Liver (tissue), 3 donors: ENCODE measurements around the gene JAKMIP2.

Source experiments
- EGR1 ChIP-seq, 2 donors: IDR thresholded peaks; 2 replicates each; pipeline ENCODE4 v1.6.1; 2016 to 2018; ENCODE audit warnings: antibody characterized with exemption in 2 of 2, low read depth in 2 of 2
- HNF4A ChIP-seq, 2 donors: conservative IDR thresholded peaks; 2 replicates each; pipeline ENCODE4 v1.6.1; 2016; ENCODE audit warnings: antibody characterized with exemption in 2 of 2, mild to moderate bottlenecking in 2 of 2
- NR2F2 ChIP-seq: IDR thresholded peaks from 2 replicates; pipeline ENCODE4 v1.6.1; 2016; ENCODE audit warnings: antibody characterized with exemption
- RAD21 ChIP-seq, 2 donors: IDR thresholded peaks; 2 replicates each; pipeline ENCODE4 v1.6.1; 2016; ENCODE audit warnings: antibody characterized with exemption in 2 of 2, mild to moderate bottlenecking in 2 of 2
- RXRA ChIP-seq, 2 donors: IDR thresholded peaks; 2 replicates each; pipeline ENCODE4 v1.6.1; 2017 to 2018; ENCODE audit warnings: antibody characterized with exemption in 2 of 2, mild to moderate bottlenecking in 1 of 2
- SP1 ChIP-seq: IDR thresholded peaks from 2 replicates; pipeline ENCODE4 v1.6.1; 2018; ENCODE audit warnings: antibody characterized with exemption, mild to moderate bottlenecking
- TAF1 ChIP-seq: conservative IDR thresholded peaks from 2 replicates; pipeline ENCODE4 v1.6.1; 2016; ENCODE audit warnings: antibody characterized with exemption, mild to moderate bottlenecking
- YY1 ChIP-seq: IDR thresholded peaks from 2 replicates; pipeline ENCODE4 v1.6.1; 2016; ENCODE audit warnings: antibody characterized with exemption, mild to moderate bottlenecking
- TF ChIP-seq, protein P1 (sequence below): fragments of 150-350 bp; IDR thresholded peaks from 2 replicates; pipeline ENCODE4 v1.5.1; 2017; ENCODE audit warnings: improper control_type of control experiment, low read depth, low read length; ENCODE audit not compliant: missing input control
- TF ChIP-seq, protein P2 (sequence below): IDR thresholded peaks from 2 replicates; pipeline ENCODE4 v1.6.1; 2016; ENCODE audit warnings: antibody characterized with exemption, mild to moderate bottlenecking
- TF ChIP-seq, protein P3 (sequence below): IDR thresholded peaks from 2 replicates; pipeline ENCODE4 v1.6.1; 2016; ENCODE audit warnings: antibody characterized with exemption
- TF ChIP-seq, protein P4 (sequence below): IDR thresholded peaks from 2 replicates; pipeline ENCODE4 v1.6.1; 2016; ENCODE audit warnings: antibody characterized with exemption
- donor health status: healthy.
- donor health status: healthy.

DNA sequence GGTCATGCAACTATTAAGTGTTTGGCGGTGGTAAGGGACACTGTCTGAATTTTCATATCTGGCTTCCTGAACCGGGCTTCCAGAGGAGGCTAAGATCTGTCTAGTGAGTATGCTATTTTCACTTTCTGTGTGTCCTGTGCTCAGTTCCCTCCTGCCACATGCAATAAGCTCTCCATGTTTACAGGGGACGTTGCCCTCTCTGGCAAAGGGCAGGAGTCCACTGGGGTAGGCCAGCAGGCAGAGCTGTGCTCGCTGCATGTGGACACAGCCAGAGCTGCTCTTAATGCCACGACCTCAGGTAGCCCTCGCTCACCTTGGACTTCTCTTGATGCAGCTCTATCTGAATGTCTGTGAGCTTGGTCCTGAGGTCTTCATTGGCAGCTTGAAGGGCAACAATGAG lies 111.2 kb downstream of the JAKMIP2 start:
- TF ChIP-seq, protein P1, sequence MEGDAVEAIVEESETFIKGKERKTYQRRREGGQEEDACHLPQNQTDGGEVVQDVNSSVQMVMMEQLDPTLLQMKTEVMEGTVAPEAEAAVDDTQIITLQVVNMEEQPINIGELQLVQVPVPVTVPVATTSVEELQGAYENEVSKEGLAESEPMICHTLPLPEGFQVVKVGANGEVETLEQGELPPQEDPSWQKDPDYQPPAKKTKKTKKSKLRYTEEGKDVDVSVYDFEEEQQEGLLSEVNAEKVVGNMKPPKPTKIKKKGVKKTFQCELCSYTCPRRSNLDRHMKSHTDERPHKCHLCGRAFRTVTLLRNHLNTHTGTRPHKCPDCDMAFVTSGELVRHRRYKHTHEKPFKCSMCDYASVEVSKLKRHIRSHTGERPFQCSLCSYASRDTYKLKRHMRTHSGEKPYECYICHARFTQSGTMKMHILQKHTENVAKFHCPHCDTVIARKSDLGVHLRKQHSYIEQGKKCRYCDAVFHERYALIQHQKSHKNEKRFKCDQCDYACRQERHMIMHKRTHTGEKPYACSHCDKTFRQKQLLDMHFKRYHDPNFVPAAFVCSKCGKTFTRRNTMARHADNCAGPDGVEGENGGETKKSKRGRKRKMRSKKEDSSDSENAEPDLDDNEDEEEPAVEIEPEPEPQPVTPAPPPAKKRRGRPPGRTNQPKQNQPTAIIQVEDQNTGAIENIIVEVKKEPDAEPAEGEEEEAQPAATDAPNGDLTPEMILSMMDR: no peak
- TF ChIP-seq, protein P2, sequence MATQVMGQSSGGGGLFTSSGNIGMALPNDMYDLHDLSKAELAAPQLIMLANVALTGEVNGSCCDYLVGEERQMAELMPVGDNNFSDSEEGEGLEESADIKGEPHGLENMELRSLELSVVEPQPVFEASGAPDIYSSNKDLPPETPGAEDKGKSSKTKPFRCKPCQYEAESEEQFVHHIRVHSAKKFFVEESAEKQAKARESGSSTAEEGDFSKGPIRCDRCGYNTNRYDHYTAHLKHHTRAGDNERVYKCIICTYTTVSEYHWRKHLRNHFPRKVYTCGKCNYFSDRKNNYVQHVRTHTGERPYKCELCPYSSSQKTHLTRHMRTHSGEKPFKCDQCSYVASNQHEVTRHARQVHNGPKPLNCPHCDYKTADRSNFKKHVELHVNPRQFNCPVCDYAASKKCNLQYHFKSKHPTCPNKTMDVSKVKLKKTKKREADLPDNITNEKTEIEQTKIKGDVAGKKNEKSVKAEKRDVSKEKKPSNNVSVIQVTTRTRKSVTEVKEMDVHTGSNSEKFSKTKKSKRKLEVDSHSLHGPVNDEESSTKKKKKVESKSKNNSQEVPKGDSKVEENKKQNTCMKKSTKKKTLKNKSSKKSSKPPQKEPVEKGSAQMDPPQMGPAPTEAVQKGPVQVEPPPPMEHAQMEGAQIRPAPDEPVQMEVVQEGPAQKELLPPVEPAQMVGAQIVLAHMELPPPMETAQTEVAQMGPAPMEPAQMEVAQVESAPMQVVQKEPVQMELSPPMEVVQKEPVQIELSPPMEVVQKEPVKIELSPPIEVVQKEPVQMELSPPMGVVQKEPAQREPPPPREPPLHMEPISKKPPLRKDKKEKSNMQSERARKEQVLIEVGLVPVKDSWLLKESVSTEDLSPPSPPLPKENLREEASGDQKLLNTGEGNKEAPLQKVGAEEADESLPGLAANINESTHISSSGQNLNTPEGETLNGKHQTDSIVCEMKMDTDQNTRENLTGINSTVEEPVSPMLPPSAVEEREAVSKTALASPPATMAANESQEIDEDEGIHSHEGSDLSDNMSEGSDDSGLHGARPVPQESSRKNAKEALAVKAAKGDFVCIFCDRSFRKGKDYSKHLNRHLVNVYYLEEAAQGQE: peak; percentile 83
- peak in 1 of 2 donors; percentile 42 for TF ChIP-seq EGR1 (IDR thresholded peaks at IDR 0.05; ENCODE audit: low read depth in 2 of 2)
- TF ChIP-seq, protein P3, sequence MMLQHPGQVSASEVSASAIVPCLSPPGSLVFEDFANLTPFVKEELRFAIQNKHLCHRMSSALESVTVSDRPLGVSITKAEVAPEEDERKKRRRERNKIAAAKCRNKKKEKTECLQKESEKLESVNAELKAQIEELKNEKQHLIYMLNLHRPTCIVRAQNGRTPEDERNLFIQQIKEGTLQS: peak; percentile 86
- peak; percentile 62 to 75 for TF ChIP-seq RAD21 (IDR thresholded peaks at IDR 0.05)
- no peak for TF ChIP-seq TAF1
- peak; percentile 100 for TF ChIP-seq RXRA (IDR thresholded peaks at IDR 0.05)
- TF ChIP-seq, protein P4, sequence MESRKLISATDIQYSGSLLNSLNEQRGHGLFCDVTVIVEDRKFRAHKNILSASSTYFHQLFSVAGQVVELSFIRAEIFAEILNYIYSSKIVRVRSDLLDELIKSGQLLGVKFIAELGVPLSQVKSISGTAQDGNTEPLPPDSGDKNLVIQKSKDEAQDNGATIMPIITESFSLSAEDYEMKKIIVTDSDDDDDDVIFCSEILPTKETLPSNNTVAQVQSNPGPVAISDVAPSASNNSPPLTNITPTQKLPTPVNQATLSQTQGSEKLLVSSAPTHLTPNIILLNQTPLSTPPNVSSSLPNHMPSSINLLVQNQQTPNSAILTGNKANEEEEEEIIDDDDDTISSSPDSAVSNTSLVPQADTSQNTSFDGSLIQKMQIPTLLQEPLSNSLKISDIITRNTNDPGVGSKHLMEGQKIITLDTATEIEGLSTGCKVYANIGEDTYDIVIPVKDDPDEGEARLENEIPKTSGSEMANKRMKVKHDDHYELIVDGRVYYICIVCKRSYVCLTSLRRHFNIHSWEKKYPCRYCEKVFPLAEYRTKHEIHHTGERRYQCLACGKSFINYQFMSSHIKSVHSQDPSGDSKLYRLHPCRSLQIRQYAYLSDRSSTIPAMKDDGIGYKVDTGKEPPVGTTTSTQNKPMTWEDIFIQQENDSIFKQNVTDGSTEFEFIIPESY: peak; percentile 94
- TF ChIP-seq NR2F2: peak; percentile 92
- TF ChIP-seq SP1: peak; percentile 100
- TF ChIP-seq YY1: peak; percentile 91
- peak; percentile 100 for TF ChIP-seq HNF4A (conservative IDR thresholded peaks at IDR 0.05)
